GM12878 (cell line): Measurements from ENCODE around the gene SPAST. TPM values are rescaled to one million over a fixed set of nuclear protein-coding genes. Genes with fewer than 3 reads are reported as not detected.

Experiments
- BHLHE40 ChIP-seq, 2 experiments: fragments of 450-650 bp in 1 of 2; IDR thresholded peaks; 2 replicates each; pipeline ENCODE4 v1.6.1; 2011 to 2017; ENCODE audit warnings: low read depth in 2 of 2, borderline replicate concordance in 1 of 2, improper control_type of control experiment in 1 of 2, low read length in 1 of 2, mild to moderate bottlenecking in 1 of 2
- CHD1 ChIP-seq: IDR thresholded peaks from 2 replicates; pipeline ENCODE4 v1.6.1; 2012; ENCODE audit warnings: low read depth, low read length, improper control_type of control experiment
- GATAD2B ChIP-seq: fragments of 450-650 bp; conservative IDR thresholded peaks from 2 replicates; pipeline ENCODE4 v1.6.1; 2017; ENCODE audit warnings: low read depth, mild to moderate bottlenecking, moderate library complexity
- HDAC2 ChIP-seq: fragments of 200-600 bp; sonication (generic); IDR thresholded peaks from 2 replicates; pipeline ENCODE4 v1.6.1; 2017
- JUND ChIP-seq: IDR thresholded peaks from 2 replicates; pipeline ENCODE4 v1.6.1; 2012; ENCODE audit warnings: low read depth, mild to moderate bottlenecking, low read length, improper control_type of control experiment, moderate library complexity
- NFIC ChIP-seq: IDR thresholded peaks from 2 replicates; pipeline ENCODE4 v1.6.1; 2012; ENCODE audit warnings: low read depth, mild to moderate bottlenecking, inconsistent platforms, low read length, moderate library complexity
- POU2F2 ChIP-seq: IDR thresholded peaks from 3 replicates; pipeline ENCODE4 v1.6.1; 2011; ENCODE audit warnings: low read depth, mild to moderate bottlenecking, low read length, borderline replicate concordance
- SP1 ChIP-seq: IDR thresholded peaks from one replicate; pipeline ENCODE4 v1.6.1; 2011; ENCODE audit warnings: low read depth, low read length
- SREBF1 ChIP-seq: IDR thresholded peaks from 2 replicates; pipeline ENCODE4 v1.6.1; 2012; ENCODE audit warnings: mild to moderate bottlenecking, low read length
- polyA plus RNA-seq, 11 experiments: library from polyadenylated mRNA; depleted of rRNA in 4 of 11; unstranded in 6 of 11; stranded (reverse) in 5 of 11; fragments of >200 nt; fragmentation: Nextera tagmentation in 4 of 11; fragmentation: Illumina TruSeq in 1 of 11; extraction: Ambion mirVana in 4 of 11; extraction: Trizol in 1 of 11; gene quantifications; 1 replicate in 1 of 11; 2 replicates in 10 of 11; pipeline versions ENCODE4 v1.2.1 to v1.2.3, GENCODE V29; 2011 to 2016; ENCODE audit warnings: inconsistent platforms in 2 of 11, missing spikeins in 2 of 11, low read depth in 1 of 11
- total RNA-seq, 4 experiments: library from RNA; depleted of rRNA in 3 of 4; stranded (reverse); fragments of >200 nt in 3 of 4; fragmentation: Illumina TruSeq in 1 of 4; extraction: Trizol in 1 of 4; gene quantifications; 2 replicates each; pipeline versions ENCODE4 v1.2.1 to v1.2.3, GENCODE V29; 2013 to 2021
- TF ChIP-seq, protein P1 (sequence below): IDR thresholded peaks from 2 replicates; pipeline ENCODE4 v1.6.1; 2012; ENCODE audit warnings: low read length, inconsistent platforms
- TF ChIP-seq, protein P2 (sequence below): fragments of 450-650 bp; conservative IDR thresholded peaks from 2 replicates; pipeline ENCODE4 v1.6.1; 2017; ENCODE audit warnings: mild to moderate bottlenecking, moderate library complexity
- TF ChIP-seq, protein P3 (sequence below): fragments of 450-650 bp; formaldehyde crosslinking; IDR thresholded peaks from 2 replicates; pipeline ENCODE4 v1.5.0; 2022; ENCODE audit warnings: mild to moderate bottlenecking, missing genetic modification characterization

The SPAST gene
- total and polyA plus RNA-seq, 10 of the 15 experiments (the other 5 are each of a cell fraction or from before 2014, with no cell fraction given), result 4.3 to 21.3 (median 10.0) TPM

DNA sequence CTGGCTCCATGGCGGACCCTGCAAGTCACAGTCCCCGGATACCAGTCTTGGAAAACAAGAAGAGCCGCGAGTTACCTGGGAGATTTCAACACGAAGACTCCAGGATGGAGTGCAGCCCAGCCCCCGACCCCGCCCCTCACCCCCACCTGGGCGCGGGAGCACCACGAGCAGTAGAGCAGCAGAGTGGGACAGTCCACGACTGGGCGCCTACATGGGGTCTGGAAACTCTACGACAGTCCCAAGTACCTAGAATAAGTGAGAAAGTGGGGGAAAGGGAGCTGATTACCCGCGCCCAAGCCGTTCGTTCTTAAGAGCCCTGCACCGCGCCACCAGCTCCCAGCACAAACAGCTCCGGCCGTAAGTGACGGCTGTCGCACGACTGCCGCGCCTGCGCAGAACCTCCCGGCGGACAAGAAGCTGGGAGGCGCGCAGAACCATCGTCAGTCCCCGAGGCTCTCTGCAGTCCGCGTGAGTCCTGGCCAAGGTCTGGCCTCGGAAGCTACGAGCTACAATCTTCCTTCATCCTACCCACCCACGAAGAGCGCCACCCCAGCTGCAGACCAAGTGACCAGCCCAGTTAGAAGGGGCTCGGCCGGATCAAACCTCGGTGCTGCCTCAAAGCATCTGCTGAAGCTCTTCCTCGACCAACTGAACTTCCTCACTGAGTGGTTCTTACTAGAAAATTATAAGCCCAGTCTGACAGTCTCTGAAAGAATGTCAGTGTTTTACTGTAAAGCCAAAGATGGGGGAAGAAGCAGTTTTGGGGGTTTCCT, 23.7 kb upstream of the SPAST start, which contains the start of gene DPY30 (continued):
- TF ChIP-seq, protein P1, sequence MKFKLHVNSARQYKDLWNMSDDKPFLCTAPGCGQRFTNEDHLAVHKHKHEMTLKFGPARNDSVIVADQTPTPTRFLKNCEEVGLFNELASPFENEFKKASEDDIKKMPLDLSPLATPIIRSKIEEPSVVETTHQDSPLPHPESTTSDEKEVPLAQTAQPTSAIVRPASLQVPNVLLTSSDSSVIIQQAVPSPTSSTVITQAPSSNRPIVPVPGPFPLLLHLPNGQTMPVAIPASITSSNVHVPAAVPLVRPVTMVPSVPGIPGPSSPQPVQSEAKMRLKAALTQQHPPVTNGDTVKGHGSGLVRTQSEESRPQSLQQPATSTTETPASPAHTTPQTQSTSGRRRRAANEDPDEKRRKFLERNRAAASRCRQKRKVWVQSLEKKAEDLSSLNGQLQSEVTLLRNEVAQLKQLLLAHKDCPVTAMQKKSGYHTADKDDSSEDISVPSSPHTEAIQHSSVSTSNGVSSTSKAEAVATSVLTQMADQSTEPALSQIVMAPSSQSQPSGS, result no peak
- TF ChIP-seq, protein P2, sequence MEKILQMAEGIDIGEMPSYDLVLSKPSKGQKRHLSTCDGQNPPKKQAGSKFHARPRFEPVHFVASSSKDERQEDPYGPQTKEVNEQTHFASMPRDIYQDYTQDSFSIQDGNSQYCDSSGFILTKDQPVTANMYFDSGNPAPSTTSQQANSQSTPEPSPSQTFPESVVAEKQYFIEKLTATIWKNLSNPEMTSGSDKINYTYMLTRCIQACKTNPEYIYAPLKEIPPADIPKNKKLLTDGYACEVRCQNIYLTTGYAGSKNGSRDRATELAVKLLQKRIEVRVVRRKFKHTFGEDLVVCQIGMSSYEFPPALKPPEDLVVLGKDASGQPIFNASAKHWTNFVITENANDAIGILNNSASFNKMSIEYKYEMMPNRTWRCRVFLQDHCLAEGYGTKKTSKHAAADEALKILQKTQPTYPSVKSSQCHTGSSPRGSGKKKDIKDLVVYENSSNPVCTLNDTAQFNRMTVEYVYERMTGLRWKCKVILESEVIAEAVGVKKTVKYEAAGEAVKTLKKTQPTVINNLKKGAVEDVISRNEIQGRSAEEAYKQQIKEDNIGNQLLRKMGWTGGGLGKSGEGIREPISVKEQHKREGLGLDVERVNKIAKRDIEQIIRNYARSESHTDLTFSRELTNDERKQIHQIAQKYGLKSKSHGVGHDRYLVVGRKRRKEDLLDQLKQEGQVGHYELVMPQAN, result peak; percentile 55
- TF ChIP-seq SP1 (no peak), BHLHE40 (IDR thresholded peaks at IDR 0.05; ENCODE audit: borderline replicate concordance in 1 of 2, low read depth in 2 of 2, low read length in 1 of 2) (no peak), GATAD2B (peak; percentile 45; the same call in 1 of the 2 replicates), HDAC2 (no peak), POU2F2 (peak; percentile 86), JUND (no peak), CHD1 (no peak), SREBF1 (no peak), NFIC (no peak)
- TF ChIP-seq, protein P3, sequence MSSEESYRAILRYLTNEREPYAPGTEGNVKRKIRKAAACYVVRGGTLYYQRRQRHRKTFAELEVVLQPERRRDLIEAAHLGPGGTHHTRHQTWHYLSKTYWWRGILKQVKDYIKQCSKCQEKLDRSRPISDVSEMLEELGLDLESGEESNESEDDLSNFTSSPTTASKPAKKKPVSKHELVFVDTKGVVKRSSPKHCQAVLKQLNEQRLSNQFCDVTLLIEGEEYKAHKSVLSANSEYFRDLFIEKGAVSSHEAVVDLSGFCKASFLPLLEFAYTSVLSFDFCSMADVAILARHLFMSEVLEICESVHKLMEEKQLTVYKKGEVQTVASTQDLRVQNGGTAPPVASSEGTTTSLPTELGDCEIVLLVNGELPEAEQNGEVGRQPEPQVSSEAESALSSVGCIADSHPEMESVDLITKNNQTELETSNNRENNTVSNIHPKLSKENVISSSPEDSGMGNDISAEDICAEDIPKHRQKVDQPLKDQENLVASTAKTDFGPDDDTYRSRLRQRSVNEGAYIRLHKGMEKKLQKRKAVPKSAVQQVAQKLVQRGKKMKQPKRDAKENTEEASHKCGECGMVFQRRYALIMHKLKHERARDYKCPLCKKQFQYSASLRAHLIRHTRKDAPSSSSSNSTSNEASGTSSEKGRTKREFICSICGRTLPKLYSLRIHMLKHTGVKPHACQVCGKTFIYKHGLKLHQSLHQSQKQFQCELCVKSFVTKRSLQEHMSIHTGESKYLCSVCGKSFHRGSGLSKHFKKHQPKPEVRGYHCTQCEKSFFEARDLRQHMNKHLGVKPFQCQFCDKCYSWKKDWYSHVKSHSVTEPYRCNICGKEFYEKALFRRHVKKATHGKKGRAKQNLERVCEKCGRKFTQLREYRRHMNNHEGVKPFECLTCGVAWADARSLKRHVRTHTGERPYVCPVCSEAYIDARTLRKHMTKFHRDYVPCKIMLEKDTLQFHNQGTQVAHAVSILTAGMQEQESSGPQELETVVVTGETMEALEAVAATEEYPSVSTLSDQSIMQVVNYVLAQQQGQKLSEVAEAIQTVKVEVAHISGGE (CRISPR knock-in tag), result no peak
